ENCODE measurements around the gene C2CD4D.

Gene C2CD4D

GRCh38 chr1:151811181-151811580 is 28.4 kb downstream of the C2CD4D start:
- DNase-seq: no peak

DNA sequence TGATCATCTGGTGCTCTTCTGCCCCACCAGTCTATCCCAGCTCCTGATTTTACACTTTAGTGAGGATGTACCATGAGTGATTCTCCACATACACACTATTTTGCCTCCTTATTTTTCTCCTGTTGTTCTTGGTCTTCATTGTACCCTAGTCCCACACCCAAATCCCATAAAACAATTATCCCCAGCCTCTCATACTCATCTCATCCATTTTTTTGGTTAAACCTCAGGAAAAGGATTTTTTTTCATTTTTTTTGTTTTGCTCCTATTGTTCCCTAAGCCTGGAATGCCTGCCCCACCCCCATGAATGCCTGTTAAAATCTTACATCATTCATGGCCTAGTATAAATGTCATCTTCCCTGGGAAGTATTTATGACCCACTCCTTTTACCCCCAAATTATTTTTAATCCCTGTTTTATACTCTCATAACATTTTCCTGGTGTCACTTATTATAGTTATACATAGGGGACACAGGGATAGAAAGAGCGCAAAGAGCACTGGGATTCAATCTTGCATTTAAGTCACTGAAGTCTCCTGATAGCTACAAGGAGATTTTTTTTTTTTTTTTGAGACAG is 29.5 kb downstream of the C2CD4D start:
- DNase-seq: no peak

GRCh38 chr1:151809290-151809984 is 30.2 kb downstream of the C2CD4D start:
- no peak for DNase-seq

GRCh38 chr1:151807766-151808165 is 31.9 kb downstream of the C2CD4D start:
- DNase-seq: no peak

DNA sequence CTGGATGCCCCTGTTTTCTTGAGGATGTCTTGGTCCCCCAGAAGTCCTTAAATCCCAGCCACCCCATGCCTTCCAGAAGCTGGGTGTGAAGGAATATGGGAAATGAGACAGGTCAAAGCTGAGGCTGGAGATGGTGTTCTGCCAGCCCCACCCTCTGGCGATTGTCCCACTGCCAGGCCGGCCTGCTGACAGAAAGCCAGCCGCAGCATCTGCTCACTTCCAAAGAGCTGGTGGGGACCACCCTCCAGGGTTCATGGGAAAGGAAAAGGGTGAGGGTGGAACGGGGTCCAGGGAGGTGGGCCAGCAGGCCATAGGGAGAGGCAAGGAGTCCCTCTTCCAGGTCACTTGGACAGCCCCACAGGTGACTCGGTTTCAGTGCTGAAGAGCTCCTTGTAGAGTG is 32.5 kb downstream of the C2CD4D start:
- DNase-seq: no peak

GRCh38 chr1:151806170-151806569 is 33.5 kb downstream of the C2CD4D start:
- DNase-seq: no peak

DNA sequence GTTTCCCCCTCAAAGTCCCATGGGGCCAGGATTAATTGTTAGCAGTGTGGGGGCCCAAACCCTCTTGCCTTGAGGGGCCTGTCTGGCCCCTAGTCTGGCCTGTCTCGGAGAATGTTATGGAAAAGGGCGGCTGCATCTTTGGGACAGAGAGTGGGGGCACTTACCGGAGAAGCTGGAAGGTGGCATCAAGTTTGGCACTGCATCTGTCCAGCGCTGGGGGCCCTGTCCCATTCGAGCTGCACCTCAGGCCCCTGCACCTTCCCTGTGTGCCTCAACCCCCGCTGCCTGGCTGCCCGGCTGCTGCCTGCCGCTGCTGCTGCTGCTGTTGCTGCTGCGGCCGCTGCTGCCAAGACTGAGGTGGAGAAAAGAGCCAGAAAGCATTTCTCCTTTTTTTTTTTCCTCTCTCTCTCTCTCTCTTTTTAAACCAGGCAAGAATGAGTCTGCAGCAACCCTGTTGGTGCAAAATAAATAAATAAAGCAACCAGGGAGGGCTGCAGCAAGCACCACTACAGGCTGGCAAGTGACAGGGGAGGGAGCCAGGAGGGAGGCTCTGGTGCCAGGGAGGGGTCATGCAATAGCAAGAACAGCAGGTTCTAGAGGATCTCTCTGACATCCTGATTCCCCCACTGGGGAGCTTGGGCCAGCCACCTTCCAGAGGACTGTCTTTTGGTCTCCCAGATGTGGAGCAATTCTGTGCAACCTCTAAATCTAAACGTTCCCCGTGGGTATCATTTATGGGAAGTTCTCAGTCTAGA is 34.4 kb downstream of the C2CD4D start, which contains the start of gene LINGO4:
LINGO4 (minus strand) TSS at position 354 of the 755 bp plus-strand sequence. CDS start 2,715 bp downstream, outside the sequence.
- no peak for DNase-seq

GRCh38 chr1:151803915-151804314 is 35.7 kb downstream of the C2CD4D start:
- DNase-seq: no peak

- DNase-seq: no peak
Measured at GRCh38 chr1:151803164-151803563, 36.5 kb downstream of the C2CD4D start.

DNA sequence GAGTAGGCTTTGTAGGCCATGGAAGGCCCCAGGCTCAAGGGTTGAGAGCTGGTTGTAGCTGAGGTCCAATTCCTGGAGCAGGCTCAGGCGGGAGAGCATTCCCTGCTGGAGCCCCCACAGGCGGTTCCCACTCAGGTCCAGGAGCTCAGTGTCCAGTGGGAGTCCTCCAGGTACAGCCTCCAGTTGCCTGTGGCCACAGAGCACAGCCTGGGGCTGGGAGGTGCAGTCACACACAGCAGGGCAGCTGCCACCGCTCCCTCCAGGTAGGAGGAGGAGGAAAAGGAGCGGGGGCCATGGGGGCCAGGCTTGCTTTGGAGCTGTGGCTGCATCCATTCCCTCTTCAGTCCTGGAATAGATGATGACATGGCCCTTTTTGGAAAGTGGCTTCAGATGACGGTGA is 37.2 kb downstream of the C2CD4D start:
- DNase-seq: no peak

GRCh38 chr1:151801846-151802245 is 37.8 kb downstream of the C2CD4D start:
- no peak for DNase-seq

GRCh38 chr1:151801310-151801820 is 38.3 kb downstream of the C2CD4D start:
- DNase-seq: no peak

DNA sequence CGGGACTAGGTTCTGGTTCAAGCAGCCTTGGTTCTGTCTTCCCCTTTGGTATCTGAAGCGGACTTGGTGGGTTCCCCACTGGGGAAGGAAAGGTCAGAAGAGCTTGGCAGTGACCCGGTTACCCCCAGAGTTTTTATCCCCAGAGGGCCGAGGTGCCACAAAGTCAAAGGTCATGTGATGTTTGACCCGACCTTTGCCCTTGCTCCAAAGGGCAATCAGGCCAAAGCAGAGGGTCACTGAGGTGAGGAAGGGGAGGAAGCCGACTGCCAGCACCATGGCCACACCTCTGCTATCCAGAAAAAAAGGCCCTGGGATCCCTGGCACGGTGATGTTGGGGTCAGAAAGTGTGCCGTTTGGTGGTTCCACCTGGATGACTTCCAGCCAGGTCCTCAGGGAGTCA is 38.8 kb downstream of the C2CD4D start:
- no peak for DNase-seq

GRCh38 chr1:151799179-151800022 is 40.2 kb downstream of the C2CD4D start:
- DNase-seq: no peak

GRCh38 chr1:151798571-151798970 is 41.0 kb downstream of the C2CD4D start:
- DNase-seq: no peak

DNA sequence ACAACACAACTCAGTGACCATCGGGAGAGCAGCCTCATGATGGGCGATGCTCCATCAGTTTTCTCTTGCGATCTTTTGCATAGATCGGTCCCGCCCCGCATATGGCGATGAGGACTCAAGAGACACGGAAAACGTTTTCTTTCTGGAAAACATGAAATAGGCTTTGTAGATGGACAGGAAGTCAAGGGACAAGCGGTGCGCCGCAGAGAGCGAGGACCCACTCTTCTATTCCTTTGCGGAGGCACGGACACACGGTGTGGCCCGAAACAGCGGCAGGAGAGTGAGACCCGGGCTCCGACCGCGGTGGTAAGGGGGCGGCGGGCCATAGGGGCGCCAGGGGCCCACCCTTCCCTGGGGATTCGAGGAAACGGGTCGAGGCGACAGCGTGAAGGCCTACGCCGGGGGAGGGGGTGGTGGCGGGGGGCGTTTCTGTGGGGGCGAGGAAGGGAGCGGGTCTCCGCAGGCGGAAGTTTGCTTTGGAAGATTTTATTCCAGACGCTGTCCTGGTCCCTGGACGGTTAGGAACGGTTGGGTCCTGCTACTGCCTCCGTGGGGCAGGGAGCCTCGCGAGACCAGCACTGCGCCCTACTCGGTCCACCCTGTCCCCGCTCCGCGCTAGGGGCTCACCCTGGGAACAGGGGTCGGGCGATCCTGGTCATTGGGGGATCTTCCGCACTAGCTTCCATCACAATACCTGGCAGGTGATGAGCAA is 48.5 kb downstream of the C2CD4D start:
- DNase-seq: no peak

DNA sequence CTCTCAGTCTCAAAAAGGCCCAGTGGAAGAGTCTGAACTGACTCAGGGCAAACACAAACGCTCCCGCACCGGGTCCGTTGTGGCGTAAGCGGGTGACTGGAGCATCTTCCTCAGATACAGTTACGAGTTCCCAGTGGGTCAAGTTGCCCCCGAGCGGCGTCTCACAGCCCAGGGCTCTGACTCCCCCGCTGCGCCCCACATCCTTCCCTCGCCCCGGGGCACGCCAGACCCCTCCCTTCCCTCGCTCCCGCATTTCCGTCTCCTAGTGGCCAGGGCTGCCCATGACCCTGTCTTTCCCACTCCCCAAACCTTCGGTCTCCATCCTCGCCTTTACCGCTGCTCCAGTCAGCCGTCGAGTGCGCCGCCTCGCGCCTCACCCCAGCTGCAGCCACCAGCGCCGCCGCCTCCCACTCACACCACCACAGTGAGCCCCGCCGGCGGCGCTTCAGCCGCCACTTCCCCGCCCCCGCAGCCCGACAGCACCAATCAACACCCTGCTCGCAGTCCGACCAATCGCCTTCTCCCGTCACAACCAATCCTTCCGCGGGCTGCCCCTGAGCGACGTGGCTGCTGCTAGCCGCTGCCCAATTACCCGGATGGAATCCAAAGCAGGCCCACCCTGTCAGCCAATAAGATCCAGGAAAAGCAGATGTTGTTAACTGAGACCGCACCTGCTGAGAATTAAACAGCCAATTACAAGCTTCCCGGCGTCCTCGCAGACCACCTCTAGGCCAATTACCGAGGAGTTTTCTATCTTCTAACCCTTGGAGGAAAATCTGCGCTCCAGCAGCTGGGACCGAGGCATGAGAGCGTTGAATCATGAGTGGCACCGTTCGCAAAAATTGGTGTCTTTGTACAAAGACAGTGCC is 49.3 kb downstream of the C2CD4D start, which contains the start of gene TDRKH:
TDRKH (minus strand) TSS at position 430 of the 869 bp plus-strand sequence. CDS start 7,478 bp downstream, outside the sequence.
- DNase-seq: peak; percentile 98
